K562 (cell line): ENCODE data around the gene STC2. TPM values are rescaled to one million over a fixed set of nuclear protein-coding genes. Genes with fewer than 3 reads are reported as not detected.
A peak's percentile ranks its signal among the peaks of the same experiment; 100 is the strongest.

Experiments
- DACH1 ChIP-seq: fragments of 450-650 bp; IDR thresholded peaks from 2 replicates; pipeline ENCODE4 v1.6.1; 2018; ENCODE audit not compliant: partially characterized antibody
- GTF2A2 ChIP-seq: IDR thresholded peaks from 2 replicates; pipeline ENCODE4 v1.6.1; 2016; ENCODE audit warnings: mild to moderate bottlenecking, missing genetic modification characterization, missing compliant biosample characterization
- HNRNPK ChIP-seq: fragments of 200-400 bp; formaldehyde crosslinking; IDR thresholded peaks from one replicate; pipeline ENCODE4 v1.6.1; 2018; ENCODE audit warnings: mild to moderate bottlenecking, low read depth, low read length; ENCODE audit not compliant: poor library complexity, severe bottlenecking
- ILF3 ChIP-seq: fragments of 450-650 bp; IDR thresholded peaks from 2 replicates; pipeline ENCODE4 v1.6.1; 2018; ENCODE audit warnings: antibody characterized with exemption, mild to moderate bottlenecking, moderate library complexity, borderline replicate concordance
- KAT2B ChIP-seq: IDR thresholded peaks from one replicate; pipeline ENCODE4 v1.6.1; 2012; ENCODE audit warnings: low read depth, mild to moderate bottlenecking, control low read depth, inconsistent platforms, low read length, moderate library complexity
- MEF2D ChIP-seq: conservative IDR thresholded peaks from 2 replicates; pipeline ENCODE4 v1.6.1; 2016; ENCODE audit warnings: low read depth, missing genetic modification characterization, missing compliant biosample characterization
- MYC ChIP-seq, 2 experiments: fragments of 250-450 bp in 1 of 2; sonication (Bioruptor Pico) in 1 of 2; IDR thresholded peaks; 2 replicates each; pipeline versions ENCODE4 v1.5.1 to v1.6.1; 2012 to 2021; ENCODE audit warnings: low read depth in 2 of 2, borderline replicate concordance in 1 of 2, improper control_type of control experiment in 1 of 2, low read length in 1 of 2, mild to moderate bottlenecking in 1 of 2, moderate library complexity in 1 of 2
- PHF20 ChIP-seq: fragments of 450-650 bp; IDR thresholded peaks from 2 replicates; pipeline ENCODE4 v1.6.1; 2018; ENCODE audit not compliant: partially characterized antibody
- RBFOX2 ChIP-seq: fragments of 200-400 bp; formaldehyde crosslinking; IDR thresholded peaks from 2 replicates; pipeline ENCODE4 v1.6.1; 2017; ENCODE audit warnings: low read depth, mild to moderate bottlenecking, low read length, moderate library complexity
- TBL1XR1 ChIP-seq, 2 experiments: IDR thresholded peaks; 2 replicates each; pipeline ENCODE4 v1.6.1; 2012; ENCODE audit warnings: improper control_type of control experiment in 2 of 2, low read length in 2 of 2, mild to moderate bottlenecking in 1 of 2
- ZFX ChIP-seq: sonication (generic); formaldehyde crosslinking; IDR thresholded peaks from 2 replicates; pipeline ENCODE4 v1.8.0; 2022; ENCODE audit warnings: mild to moderate bottlenecking, missing genetic modification reagents, moderate library complexity
- ZNF212 ChIP-seq: fragments of 450-650 bp; formaldehyde crosslinking; IDR thresholded peaks from 2 replicates; pipeline ENCODE4 v1.4.0; 2020; ENCODE audit warnings: mild to moderate bottlenecking
- ZNF232 ChIP-seq: sonication (generic); formaldehyde crosslinking; IDR thresholded peaks from 2 replicates; pipeline ENCODE4 v1.8.0; 2022; ENCODE audit warnings: mild to moderate bottlenecking, missing genetic modification reagents
- ZNF583 ChIP-seq: fragments of 250-450 bp; sonication (Bioruptor Pico); IDR thresholded peaks from 2 replicates; pipeline ENCODE4 v1.4.0; 2020
- ZZZ3 ChIP-seq: fragments of 450-650 bp; IDR thresholded peaks from 2 replicates; pipeline ENCODE4 v1.6.1; 2016; ENCODE audit warnings: antibody characterized with exemption, mild to moderate bottlenecking, moderate library complexity
- polyA plus RNA-seq, 8 experiments: library from polyadenylated mRNA; depleted of rRNA in 4 of 8; stranded (reverse) in 5 of 8; unstranded in 3 of 8; fragments of >200 nt; fragmentation: Nextera tagmentation in 2 of 8; fragmentation: Illumina TruSeq in 1 of 8; extraction: Ambion mirVana in 2 of 8; extraction: Trizol in 1 of 8; gene quantifications; 2 replicates each; pipeline versions ENCODE4 v1.2.1 to v1.2.3, GENCODE V29; 2011 to 2014; ENCODE audit warnings: inconsistent platforms in 1 of 8, missing spikeins in 1 of 8
- total RNA-seq, 7 experiments: library from RNA; depleted of rRNA in 6 of 7; stranded (reverse); fragments of >200 nt in 6 of 7; fragmentation: Illumina TruSeq in 2 of 7; extraction: Trizol in 2 of 7; gene quantifications; 2 replicates each; pipeline versions ENCODE4 v1.2.1 to v1.2.3, GENCODE V29; 2011 to 2021; ENCODE audit warnings: low replicate concordance in 1 of 7
- TF ChIP-seq, protein P1 (sequence below), 2 experiments: fragments of 450-650 bp; IDR thresholded peaks; 2 replicates each; pipeline ENCODE4 v1.6.1; 2016; ENCODE audit warnings: mild to moderate bottlenecking in 2 of 2, borderline replicate concordance in 1 of 2, low read depth in 1 of 2, moderate library complexity in 1 of 2
- TF ChIP-seq, protein P2 (sequence below), 2 experiments: fragments of 450-650 bp in 1 of 2; sonication (generic) in 1 of 2; formaldehyde crosslinking in 1 of 2; IDR thresholded peaks in 1 of 2; conservative IDR thresholded peaks in 1 of 2; 2 replicates each; pipeline versions ENCODE4 v1.6.1 to v1.8.1; 2016 to 2023; ENCODE audit warnings: mild to moderate bottlenecking in 2 of 2, moderate library complexity in 2 of 2, inconsistent platforms in 1 of 2, missing genetic modification reagents in 1 of 2

The STC2 gene
- total and polyA plus RNA-seq, 9 of the 15 experiments (the other 6 are each of a cell fraction or from before 2014, with no cell fraction given): 0.62 to 31.7 (median 7.4) TPM

DNA sequence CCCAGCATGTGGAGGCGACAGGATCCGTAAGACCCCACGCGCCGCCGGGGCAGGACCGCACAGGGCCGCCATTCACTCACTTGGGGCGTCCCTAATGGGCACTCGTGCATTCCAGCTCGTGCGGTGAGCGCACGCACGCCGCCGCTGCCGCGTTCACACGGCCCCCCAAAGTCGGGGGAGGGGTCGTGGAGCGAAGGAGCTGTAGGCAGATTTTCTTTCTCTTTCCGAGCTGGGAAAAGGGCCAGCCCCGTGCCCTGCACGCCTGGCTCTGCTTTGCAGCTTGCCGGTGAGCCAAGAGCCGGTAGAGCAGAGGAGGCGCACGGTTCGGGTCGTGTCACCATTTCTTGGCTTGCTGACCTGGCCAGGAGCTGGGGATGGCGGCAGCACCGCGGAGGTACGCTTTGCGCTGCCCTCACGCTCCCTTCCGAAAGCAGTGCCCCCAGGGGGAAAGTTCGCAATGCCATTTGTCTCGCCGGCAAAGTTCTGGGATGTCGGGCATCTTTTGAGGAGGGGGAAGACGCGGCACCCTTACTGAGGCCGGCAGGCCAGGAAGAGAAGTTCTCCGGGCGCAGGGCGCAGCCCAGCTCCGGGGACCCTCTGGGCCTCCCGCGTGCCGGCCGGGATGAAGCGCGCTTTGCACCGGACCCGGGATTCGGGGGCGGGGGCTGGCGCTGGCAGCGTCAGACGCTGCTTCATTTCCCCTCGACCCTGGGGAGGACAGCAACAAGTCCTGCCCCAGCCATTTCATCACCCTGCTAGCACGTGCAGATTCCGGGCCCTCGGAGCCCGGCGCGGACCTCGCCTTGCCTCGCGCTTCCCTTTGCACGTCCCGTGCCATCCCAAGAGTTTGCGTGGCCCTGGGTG, 898 bp downstream of the STC2 start (continued):
- no peak for TF ChIP-seq ZNF212 (CRISPR knock-in tag)
- no peak for TF ChIP-seq ILF3
- TF ChIP-seq MEF2D: no peak
- no peak for TF ChIP-seq PHF20
- TF ChIP-seq, protein P1, sequence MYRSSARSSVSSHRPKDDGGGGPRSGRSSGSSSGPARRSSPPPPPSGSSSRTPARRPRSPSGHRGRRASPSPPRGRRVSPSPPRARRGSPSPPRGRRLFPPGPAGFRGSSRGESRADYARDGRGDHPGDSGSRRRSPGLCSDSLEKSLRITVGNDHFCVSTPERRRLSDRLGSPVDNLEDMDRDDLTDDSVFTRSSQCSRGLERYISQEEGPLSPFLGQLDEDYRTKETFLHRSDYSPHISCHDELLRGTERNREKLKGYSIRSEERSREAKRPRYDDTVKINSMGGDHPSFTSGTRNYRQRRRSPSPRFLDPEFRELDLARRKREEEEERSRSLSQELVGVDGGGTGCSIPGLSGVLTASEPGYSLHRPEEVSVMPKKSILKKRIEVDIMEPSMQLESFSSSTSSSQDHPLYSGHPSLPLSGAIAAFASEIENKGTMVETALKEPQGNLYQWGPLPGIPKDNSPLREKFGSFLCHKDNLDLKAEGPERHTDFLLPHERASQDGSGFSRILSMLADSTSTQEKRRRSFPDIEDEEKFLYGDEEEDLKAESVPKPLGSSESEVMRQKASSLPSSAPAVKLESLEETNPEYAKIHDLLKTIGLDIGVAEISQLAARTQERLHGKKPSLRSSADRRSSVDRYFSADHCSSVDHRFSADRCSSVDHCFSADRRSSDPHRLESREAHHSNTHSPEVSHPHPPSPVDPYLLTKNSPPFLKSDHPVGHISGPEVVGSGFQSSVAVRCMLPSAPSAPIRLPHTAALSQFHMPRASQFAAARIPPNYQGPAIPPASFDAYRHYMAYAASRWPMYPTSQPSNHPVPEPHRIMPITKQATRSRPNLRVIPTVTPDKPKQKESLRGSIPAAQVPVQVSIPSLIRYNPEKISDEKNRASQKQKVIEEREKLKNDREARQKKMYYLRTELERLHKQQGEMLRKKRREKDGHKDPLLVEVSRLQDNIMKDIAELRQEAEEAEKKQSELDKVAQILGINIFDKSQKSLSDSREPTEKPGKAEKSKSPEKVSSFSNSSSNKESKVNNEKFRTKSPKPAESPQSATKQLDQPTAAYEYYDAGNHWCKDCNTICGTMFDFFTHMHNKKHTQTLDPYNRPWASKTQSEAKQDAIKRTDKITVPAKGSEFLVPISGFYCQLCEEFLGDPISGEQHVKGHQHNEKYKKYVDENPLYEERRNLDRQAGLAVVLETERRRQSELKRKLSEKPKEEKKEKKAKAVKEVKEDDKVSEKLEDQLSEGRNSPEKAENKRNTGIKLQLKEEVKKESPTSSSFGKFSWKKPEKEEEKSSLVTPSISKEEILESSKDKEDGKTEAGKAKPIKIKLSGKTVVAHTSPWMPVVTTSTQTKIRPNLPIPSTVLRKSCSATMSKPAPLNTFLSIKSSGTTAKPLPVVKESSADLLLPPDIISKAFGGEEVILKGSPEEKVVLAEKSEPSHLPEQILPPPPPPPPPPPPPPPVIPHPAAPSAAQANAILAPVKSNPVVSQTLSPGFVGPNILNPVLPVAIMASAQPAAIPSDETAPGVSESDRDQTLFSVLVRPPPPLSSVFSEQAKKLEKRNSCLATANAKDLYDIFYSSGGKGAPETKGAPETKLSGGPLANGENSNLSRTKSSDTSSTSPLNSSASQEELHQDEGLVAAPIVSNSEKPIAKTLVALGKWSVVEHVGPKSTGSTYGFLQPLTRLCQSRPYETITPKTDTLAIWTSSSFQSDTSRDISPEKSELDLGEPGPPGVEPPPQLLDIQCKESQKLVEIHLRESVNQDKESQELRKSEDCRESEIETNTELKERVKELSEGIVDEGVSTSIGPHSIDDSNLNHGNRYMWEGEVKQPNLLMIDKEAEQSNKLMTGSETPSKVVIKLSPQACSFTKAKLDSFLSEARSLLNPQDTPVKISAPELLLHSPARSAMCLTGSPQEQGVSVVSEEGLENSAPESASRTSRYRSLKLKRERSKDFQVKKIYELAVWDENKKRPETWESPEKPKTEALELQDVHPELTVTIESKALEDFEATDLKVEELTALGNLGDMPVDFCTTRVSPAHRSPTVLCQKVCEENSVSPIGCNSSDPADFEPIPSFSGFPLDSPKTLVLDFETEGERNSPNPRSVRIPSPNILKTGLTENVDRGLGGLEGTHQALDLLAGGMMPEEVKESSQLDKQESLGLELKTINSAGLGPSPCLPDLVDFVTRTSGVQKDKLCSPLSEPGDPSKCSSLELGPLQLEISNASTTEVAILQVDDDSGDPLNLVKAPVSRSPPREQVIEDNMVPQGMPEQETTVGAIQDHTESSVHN (IDR thresholded peaks at IDR 0.05; ENCODE audit: borderline replicate concordance in 1 of 2, low read depth in 1 of 2): no peak
- peak; percentile 85 for TF ChIP-seq RBFOX2
- TF ChIP-seq MYC (IDR thresholded peaks at IDR 0.05; ENCODE audit: low read depth, low read length): peak; percentile 95
- peak; percentile 39 for TF ChIP-seq MYC (CRISPR knock-in tag; IDR thresholded peaks at IDR 0.05; ENCODE audit: borderline replicate concordance, low read depth)
- no peak for TF ChIP-seq DACH1
- TF ChIP-seq TBL1XR1 (IDR thresholded peaks at IDR 0.05; ENCODE audit: low read length in 2 of 2): no peak
- no peak for TF ChIP-seq KAT2B
- no peak for TF ChIP-seq HNRNPK
- TF ChIP-seq, protein P2, sequence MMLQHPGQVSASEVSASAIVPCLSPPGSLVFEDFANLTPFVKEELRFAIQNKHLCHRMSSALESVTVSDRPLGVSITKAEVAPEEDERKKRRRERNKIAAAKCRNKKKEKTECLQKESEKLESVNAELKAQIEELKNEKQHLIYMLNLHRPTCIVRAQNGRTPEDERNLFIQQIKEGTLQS (IDR thresholded peaks at IDR 0.05): peak; percentile 80
- TF ChIP-seq, protein P2 (CRISPR knock-in tag; conservative IDR thresholded peaks at IDR 0.05): no peak
- no peak for TF ChIP-seq GTF2A2
- TF ChIP-seq ZNF583 (CRISPR knock-in tag): no peak
- TF ChIP-seq ZFX (CRISPR knock-in tag): peak; percentile 48
- no peak for TF ChIP-seq ZNF232 (CRISPR knock-in tag)
- no peak for TF ChIP-seq ZZZ3
